Measurements from ENCODE around the gene NUFIP1. TPM values are rescaled to one million over a fixed set of nuclear protein-coding genes. Genes with fewer than 3 reads are reported as not detected.
"Not testable (repeated sequence)": the region's sequence is repeated elsewhere in the genome, so short reads cannot be mapped to it uniquely, and the experiment has no call there.

NUFIP1 gene
- total RNA-seq, 1 experiment from 2014 or later, result 12.2 TPM

- TF ChIP-seq POLR2AphosphoS5 (IDR thresholded peaks at IDR 0.05; ENCODE audit: low read depth, low read length) (no peak), ELF1 (IDR thresholded peaks at IDR 0.05; ENCODE audit: borderline replicate concordance, low read depth) (no peak), CBX3 (IDR thresholded peaks at IDR 0.05; ENCODE audit: low read depth) (no peak)
Observed at GRCh38 chr13:44951184-44951583, 38.1 kb downstream of the NUFIP1 start (continued).

DNA sequence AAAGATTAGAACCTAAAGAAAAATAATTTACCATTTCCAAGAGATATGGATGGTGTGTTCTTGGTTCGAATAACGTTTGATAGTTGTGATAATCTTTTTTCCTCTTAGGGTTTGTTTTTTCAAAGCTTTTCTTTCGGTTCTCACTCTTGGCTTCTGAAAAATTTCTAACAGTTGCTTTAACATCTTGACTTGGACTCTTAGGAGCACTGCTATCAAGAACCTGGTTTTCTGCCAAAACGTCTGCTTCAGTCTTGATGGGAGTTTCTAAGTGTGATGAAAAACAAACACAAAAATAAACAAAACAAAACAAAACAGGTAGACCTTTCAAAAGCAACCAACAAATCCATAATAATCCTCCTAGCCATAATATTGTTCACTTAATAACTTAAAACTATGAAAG, 45.9 kb downstream of the NUFIP1 start:
- CTCF ChIA-PET; intact Hi-C loops (cut with micrococcal nuclease): not testable (repeated sequence)
- POLR2A ChIA-PET, result interaction anchor here (0.7 kb wide), 1 partner anchor 289 kb away, joined by 3 read pairs; no protein-coding TSS in a partner anchor

GRCh38 chr13:44938854-44939253, 50.4 kb downstream of the NUFIP1 start:
- BruUV-seq (replicated peaks), result no TSS peak
- H3K27ac ChIP-seq (ENCODE audit: low read depth, low read length), result no peak overlapping the region
- TF ChIP-seq SP1 (IDR thresholded peaks at IDR 0.05; ENCODE audit: low read depth), result no peak
- no peak for TF ChIP-seq ZFX (IDR thresholded peaks at IDR 0.05)
- TF ChIP-seq REST (IDR thresholded peaks at IDR 0.05; ENCODE audit: low read depth), result no peak
- TF ChIP-seq ATF3 (IDR thresholded peaks at IDR 0.05), result no peak
- TF ChIP-seq, protein P1, sequence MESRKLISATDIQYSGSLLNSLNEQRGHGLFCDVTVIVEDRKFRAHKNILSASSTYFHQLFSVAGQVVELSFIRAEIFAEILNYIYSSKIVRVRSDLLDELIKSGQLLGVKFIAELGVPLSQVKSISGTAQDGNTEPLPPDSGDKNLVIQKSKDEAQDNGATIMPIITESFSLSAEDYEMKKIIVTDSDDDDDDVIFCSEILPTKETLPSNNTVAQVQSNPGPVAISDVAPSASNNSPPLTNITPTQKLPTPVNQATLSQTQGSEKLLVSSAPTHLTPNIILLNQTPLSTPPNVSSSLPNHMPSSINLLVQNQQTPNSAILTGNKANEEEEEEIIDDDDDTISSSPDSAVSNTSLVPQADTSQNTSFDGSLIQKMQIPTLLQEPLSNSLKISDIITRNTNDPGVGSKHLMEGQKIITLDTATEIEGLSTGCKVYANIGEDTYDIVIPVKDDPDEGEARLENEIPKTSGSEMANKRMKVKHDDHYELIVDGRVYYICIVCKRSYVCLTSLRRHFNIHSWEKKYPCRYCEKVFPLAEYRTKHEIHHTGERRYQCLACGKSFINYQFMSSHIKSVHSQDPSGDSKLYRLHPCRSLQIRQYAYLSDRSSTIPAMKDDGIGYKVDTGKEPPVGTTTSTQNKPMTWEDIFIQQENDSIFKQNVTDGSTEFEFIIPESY (IDR thresholded peaks at IDR 0.05; ENCODE audit: extremely low read depth, insufficient replicate concordance, low read length), result no peak
- TF ChIP-seq EZH2 (IDR thresholded peaks at IDR 0.05), result no peak
- TF ChIP-seq CEBPB (IDR thresholded peaks at IDR 0.05; ENCODE audit: low read depth), result no peak
- no peak for TF ChIP-seq ZNF274 (IDR thresholded peaks at IDR 0.05; ENCODE audit: low read depth, low read length)
- TF ChIP-seq POLR2AphosphoS5 (IDR thresholded peaks at IDR 0.05; ENCODE audit: low read depth, low read length), result no peak
- TF ChIP-seq MAX (IDR thresholded peaks at IDR 0.05), result no peak
- TF ChIP-seq JUND (IDR thresholded peaks at IDR 0.05), result no peak
- no peak for TF ChIP-seq ELF1 (IDR thresholded peaks at IDR 0.05; ENCODE audit: borderline replicate concordance, low read depth)
- H3K9me2 ChIP-seq (ENCODE audit: insufficient read depth), result no peaks in the 10 kb centered on the region
- no peak for ATAC-seq
- no peak for DNase-seq (ENCODE audit: low read depth, low spot score)
- no peaks in the 10 kb centered on the region for H3K79me2 ChIP-seq (ENCODE audit: insufficient read depth, low read length)
- peaks cover 0 to 6% of the 10 kb centered on the region in 2 experiments; a peak in 1 of 4 replicates for H3K4me1 ChIP-seq (ENCODE audit: control insufficient read depth in 1 of 2, insufficient read depth in 2 of 2, low read length in 2 of 2)
- no peak overlapping the region for H2AFZ ChIP-seq (ENCODE audit: low read depth, low read length, poor library complexity, severe bottlenecking)
- H3K9ac ChIP-seq (ENCODE audit: low read length), result no peak overlapping the region
- H3K36me3 ChIP-seq (ENCODE audit: control insufficient read depth in 1 of 2, insufficient read depth in 2 of 2, low read length in 2 of 2), result peaks cover 4 to 6% of the 10 kb centered on the region in 2 experiments; a peak in 1 of 4 replicates
- RAD21 ChIA-PET (ENCODE audit: low non-redundant PET in 1 of 2, low total read pairs in 2 of 2, uncharacterized antibody in 2 of 2, unreplicated experiment in 2 of 2), result interaction anchor here in 1 of 2 experiments (1.4 kb wide), 1 partner anchor 456 kb away, joined by 3 read pairs; no protein-coding TSS in a partner anchor
- no peak overlapping the region for H3K4me3 ChIP-seq (replicated peaks in 1 of 2; ENCODE audit: low read depth in 1 of 2, low read length in 2 of 2)
- no peaks in the 10 kb centered on the region for H4K20me1 ChIP-seq (ENCODE audit: insufficient read depth)
- no peaks in the 10 kb centered on the region for H3K9me3 ChIP-seq (ENCODE audit: control insufficient read depth in 1 of 2, insufficient read depth in 1 of 2, low read depth in 1 of 2, low read length in 2 of 2)
- intact Hi-C loops (cut with micrococcal nuclease), result no loop called here
- POLR2A ChIA-PET, result no interaction called here
- H3K27me3 ChIP-seq (ENCODE audit: insufficient read depth, low read length), result no peaks in the 10 kb centered on the region
- CTCF ChIA-PET, result no interaction called here
- H3K4me2 ChIP-seq (ENCODE audit: low read length), result no peak overlapping the region

More for the DNA sequence above, 45.9 kb downstream of the NUFIP1 start:
- H3K36me3 ChIP-seq (ENCODE audit: control insufficient read depth in 1 of 2, insufficient read depth in 2 of 2, low read length in 2 of 2); H3K9me3 ChIP-seq (ENCODE audit: control insufficient read depth in 1 of 2, insufficient read depth in 1 of 2, low read depth in 1 of 2, low read length in 2 of 2); RAD21 ChIA-PET (ENCODE audit: low non-redundant PET in 1 of 2, low total read pairs in 2 of 2, uncharacterized antibody in 2 of 2, unreplicated experiment in 2 of 2); H3K9ac ChIP-seq (ENCODE audit: low read length); H3K9me2 ChIP-seq (ENCODE audit: insufficient read depth); H3K4me3 ChIP-seq (replicated peaks in 1 of 2; ENCODE audit: low read depth in 1 of 2, low read length in 2 of 2); DNase-seq (ENCODE audit: low read depth, low spot score); H3K27me3 ChIP-seq (ENCODE audit: insufficient read depth, low read length); H4K20me1 ChIP-seq (ENCODE audit: insufficient read depth); H3K27ac ChIP-seq (ENCODE audit: low read depth, low read length); H3K4me2 ChIP-seq (ENCODE audit: low read length); H2AFZ ChIP-seq (ENCODE audit: low read depth, low read length, poor library complexity, severe bottlenecking); ATAC-seq; BruUV-seq (replicated peaks); H3K4me1 ChIP-seq (ENCODE audit: control insufficient read depth in 1 of 2, insufficient read depth in 2 of 2, low read length in 2 of 2): not testable (repeated sequence)
- H3K79me2 ChIP-seq (ENCODE audit: insufficient read depth, low read length), result peaks cover 14% of the 10 kb centered on the region; the same call in 1 of the 2 replicates

All from HCT116 (cell line).